T-cell (primary cell): Measurements from ENCODE around the gene CABP4. TPM values are rescaled to one million over a fixed set of nuclear protein-coding genes. Genes with fewer than 3 reads are reported as not detected.

Experiments used
- ATAC-seq, 4 experiments: fragments of 200-7000 bp in 3 of 4; fragments of 150-1000 bp in 1 of 4; cut with Tn5 transposase; replicated peaks in 1 of 4; 1 replicate in 3 of 4; 2 replicates in 1 of 4; pipeline ENCODE4 v1.10.0; 2021; ENCODE audit warnings: moderate library complexity in 3 of 4, mild to moderate bottlenecking in 2 of 4, moderate number of reproducible peaks in 1 of 4
- CTCF ChIA-PET, 2 donors: fragments of 300-600 bp; sonication (Branson Sonifier 250); formaldehyde crosslinking; loops; one replicate each; lab custom pipeline; 2022; ENCODE audit warnings: antibody characterized with exemption in 2 of 2; lab: Charles Lee
- POLR2A ChIA-PET, 2 donors: fragments of 300-600 bp; sonication (Branson Sonifier 250); formaldehyde crosslinking; loops; one replicate each; lab custom pipeline; 2022; ENCODE audit warnings: antibody characterized with exemption in 2 of 2; lab: Charles Lee
- DNase-seq, 35 experiments: peaks; one replicate each; pipeline versions ENCODE4 v3.0.0 to v3.0.0-alpha.2; 2013 to 2023
- H3K27ac ChIP-seq: one replicate; pipeline ENCODE4 v1.5.1; 2013; ENCODE audit warnings: low read length
- H3K27me3 ChIP-seq, 2 experiments: replicated peaks in 1 of 2; 1 replicate in 1 of 2; 2 replicates in 1 of 2; pipeline versions ENCODE4 v1.6.1 to v1.7.0; 2013; ENCODE audit warnings: low read length in 1 of 2, mixed read lengths in 1 of 2; ENCODE audit not compliant: control insufficient read depth in 2 of 2, insufficient read depth in 2 of 2; ENCODE audit errors: extremely low read depth in 1 of 2
- H3K36me3 ChIP-seq, 2 donors: 1 replicate in 1 of 2; 2 replicates in 1 of 2; pipeline versions ENCODE4 v1.6.1 to v1.7.0; 2013; ENCODE audit warnings: low read length in 1 of 2; ENCODE audit not compliant: control insufficient read depth in 2 of 2, insufficient read depth in 1 of 2; ENCODE audit errors: extremely low read depth in 1 of 2
- H3K4me1 ChIP-seq, 2 experiments: 1 replicate in 1 of 2; 2 replicates in 1 of 2; pipeline versions ENCODE4 v1.6.1 to v1.7.0; 2013; ENCODE audit warnings: low read length in 2 of 2, mixed read lengths in 1 of 2; ENCODE audit not compliant: insufficient read depth in 2 of 2, control insufficient read depth in 1 of 2; ENCODE audit errors: extremely low read depth in 1 of 2
- H3K4me3 ChIP-seq, 2 donors: 1 replicate in 1 of 2; 2 replicates in 1 of 2; pipeline versions ENCODE4 v1.5.1 to v1.7.0; 2013; ENCODE audit warnings: mild to moderate bottlenecking in 2 of 2, low read length in 1 of 2, moderate library complexity in 1 of 2; ENCODE audit not compliant: control insufficient read depth in 1 of 2; ENCODE audit errors: extremely low read depth in 1 of 2
- H3K9me3 ChIP-seq: 2 replicates; pipeline ENCODE4 v1.7.0; 2013
- H3K27ac Mint-ChIP-seq, 2 donors: one replicate each; pipeline ENCODE4 v1.8.0; 2020 to 2021; ENCODE audit warnings: mild to moderate bottlenecking in 2 of 2, mixed read lengths in 2 of 2
- H3K27me3 Mint-ChIP-seq, 2 donors: one replicate each; pipeline ENCODE4 v1.8.0; 2021 to 2022; ENCODE audit warnings: mixed read lengths in 2 of 2
- H3K36me3 Mint-ChIP-seq: one replicate; pipeline ENCODE4 v1.8.0; 2021; ENCODE audit warnings: mixed read lengths
- H3K4me1 Mint-ChIP-seq, 3 donors: one replicate each; pipeline ENCODE4 v1.8.0; 2020 to 2022; ENCODE audit warnings: mixed read lengths in 3 of 3, mild to moderate bottlenecking in 1 of 3
- H3K4me3 Mint-ChIP-seq, 3 donors: one replicate each; pipeline ENCODE4 v1.8.0; 2020 to 2022; ENCODE audit warnings: mild to moderate bottlenecking in 3 of 3, mixed read lengths in 3 of 3, moderate library complexity in 3 of 3
- H3K9me3 Mint-ChIP-seq, 3 donors: one replicate each; pipeline ENCODE4 v1.8.0; 2020 to 2022; ENCODE audit warnings: mixed read lengths in 3 of 3
- WGBS: methylation state at CpG from one replicate; pipeline ENCODE4 v1.1.5; 2013; ENCODE audit warnings: missing lambda C conversion rate; ENCODE audit not compliant: insufficient coverage; 5-methylcytosine and 5-hydroxymethylcytosine counted together
- total RNA-seq, 35 experiments: library from RNA in 6 of 35; stranded (reverse) in 6 of 35; fragments of 120-200 nt in 1 of 35; gene quantifications; one replicate each; pipeline versions ENCODE4 v1.2.1 to v1.2.4 and lab custom pipeline; 2013 to 2026

Gene CABP4
- total RNA-seq, 5 donors from 2014 or later (not counting 1 experiment from before 2014, with no cell fraction given) = 3.5 to 16.0 (median 5.6) TPM

GRCh38 chr11:67428052-67429001 lies 26.8 kb upstream of the CABP4 start, which contains the start of gene RPS6KB2:
Gene RPS6KB2 (plus strand): TSS chr11:67428494. CDS start chr11:67428546, 52 bp downstream.
- Mint-ChIP-seq H3K4me3 (peak within 1 kb of the TSS; percentile 94 to 98 (median 97)), H3K36me3 (peaks cover 9% of the 10 kb centered on the region), H3K9me3 (no peaks in the 10 kb centered on the region), H3K27me3 (no peaks in the 10 kb centered on the region), H3K4me1 (peaks cover 47 to 59% (median 48%) of the 10 kb centered on the region in 3 donors), H3K27ac (peak within 1 kb of the TSS; percentile 96 to 98)
- Histone ChIP-seq H3K27ac (peak within 1 kb of the TSS; percentile 81), H3K27me3 (no peaks in the 10 kb centered on the region), H3K9me3 (no peaks in the 10 kb centered on the region), H3K4me1 (peaks cover 9 to 64% of the 10 kb centered on the region in 2 experiments), H3K4me3 (peak within 1 kb of the TSS; percentile 66 to 99), H3K36me3 (peaks cover 19 to 26% of the 10 kb centered on the region in 2 donors)
- POLR2A ChIA-PET = interaction anchor here in 1 of 2 donors (0.6 kb wide), 1 partner anchor 9 kb away, joined by 3 read pairs; no protein-coding TSS in a partner anchor
- ATAC-seq (peak; percentile 80 to 86 (median 85)), DNase-seq (peak; percentile 95 to 100 (median 99))
- CTCF ChIA-PET = interaction anchor here in 1 of 2 donors (0.7 to 2.7 kb wide), 3 partner anchors 9 to 27 kb away, joined by 3 to 9 read pairs (median 7); partner anchors contain the start of genes PPP1CA and PTPRCAP
- WGBS = under 1% methylated on average over 55 of the region's 68 CpGs

DNA sequence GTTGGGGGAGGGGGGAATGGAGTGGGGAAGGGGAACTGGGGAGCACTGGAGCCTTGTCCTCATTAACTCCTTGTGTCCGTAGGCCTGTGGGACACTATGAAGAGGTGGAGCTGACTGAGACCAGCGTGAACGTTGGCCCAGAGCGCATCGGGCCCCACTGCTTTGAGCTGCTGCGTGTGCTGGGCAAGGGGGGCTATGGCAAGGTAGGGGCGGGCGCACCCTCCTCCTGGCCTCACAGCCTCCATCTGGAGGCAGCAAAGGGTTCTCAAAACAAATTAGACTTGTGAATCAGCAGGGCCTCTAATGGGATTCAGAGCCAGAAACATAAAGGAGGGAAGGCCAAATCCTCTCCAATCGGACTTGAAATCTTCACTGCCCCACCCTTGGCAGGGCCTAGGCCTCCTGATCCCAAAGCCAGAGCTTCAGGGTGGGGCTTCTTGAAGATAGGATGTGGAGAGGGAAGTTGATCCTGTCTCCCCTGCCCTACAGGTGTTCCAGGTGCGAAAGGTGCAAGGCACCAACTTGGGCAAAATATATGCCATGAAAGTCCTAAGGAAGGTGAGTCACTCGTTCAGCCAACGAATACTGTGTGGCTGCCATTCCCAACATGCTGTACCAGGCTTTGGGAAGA lies 26.0 kb upstream of the CABP4 start:
- no peaks in the 10 kb centered on the region for H3K9me3 ChIP-seq
- H3K4me3 ChIP-seq = peak overlapping the region; percentile 66 to 99
- H3K36me3 ChIP-seq = peaks cover 20 to 34% of the 10 kb centered on the region in 2 donors
- ChIA-PET CTCF (interaction anchor here (0.6 to 2.7 kb wide), 5 partner anchors 8 to 1455 kb away, joined by 3 to 9 read pairs (median 7); partner anchors contain the start of genes PPP1CA (in 1 of the 2) and PTPRCAP (in 1 of the 2)), POLR2A (interaction anchor here in 1 of 2 donors (0.6 kb wide), 3 partner anchors 10 to 195 kb away, joined by 3 to 4 read pairs (median 3); no protein-coding TSS in a partner anchor)
- Mint-ChIP-seq H3K27me3 (no peaks in the 10 kb centered on the region), H3K9me3 (no peaks in the 10 kb centered on the region), H3K4me3 (peak overlapping the region; percentile 94 to 98 (median 97)), H3K27ac (peak overlapping the region; percentile 85 to 98), H3K36me3 (peaks cover 9% of the 10 kb centered on the region), H3K4me1 (peaks cover 53 to 67% (median 54%) of the 10 kb centered on the region in 3 donors)
- WGBS = 40% methylated on average over 11 of the region's 12 CpGs
- peak overlapping the region; percentile 81 for H3K27ac ChIP-seq
- ATAC-seq = no peak
- H3K27me3 ChIP-seq = no peaks in the 10 kb centered on the region
- peaks cover 14 to 72% of the 10 kb centered on the region in 2 experiments for H3K4me1 ChIP-seq
- DNase-seq = peak in 1 of 35 experiments; percentile 2

DNA sequence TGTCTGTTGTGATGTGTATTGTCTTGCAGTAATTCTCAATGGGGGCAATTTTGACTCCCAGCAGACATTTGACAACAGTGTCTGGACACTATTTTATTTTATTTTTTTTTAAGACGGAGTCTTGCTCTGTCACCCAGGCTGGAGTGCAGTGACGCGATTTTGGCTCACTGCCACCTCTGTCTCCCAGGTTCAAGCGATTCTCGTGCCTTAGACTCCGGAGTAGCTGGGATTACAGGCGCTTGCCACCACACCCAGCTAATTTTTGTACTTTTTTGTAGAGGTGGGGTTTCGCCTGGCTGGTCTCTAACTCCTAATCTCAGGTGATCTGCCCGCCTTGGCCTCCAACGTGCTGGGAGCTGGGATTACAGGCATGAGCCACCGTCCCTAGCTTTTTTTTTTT lies 25.4 kb upstream of the CABP4 start:
- ATAC-seq (no peak), DNase-seq (no peak)
- Histone ChIP-seq H3K4me1 (peaks cover 20 to 73% of the 10 kb centered on the region in 2 experiments), H3K4me3 (no peak overlapping the region), H3K27ac (no peak overlapping the region), H3K27me3 (no peaks in the 10 kb centered on the region), H3K9me3 (no peaks in the 10 kb centered on the region), H3K36me3 (peaks cover 20 to 40% of the 10 kb centered on the region in 2 donors)
- POLR2A ChIA-PET = interaction anchor here in 1 of 2 donors (0.6 kb wide), 2 partner anchors 14 to 196 kb away, joined by 3 to 4 read pairs; no protein-coding TSS in a partner anchor
- peaks cover 49 to 69% (median 59%) of the 10 kb centered on the region in 3 donors for H3K4me1 Mint-ChIP-seq
- 95% methylated on average over 3 of the region's 11 CpGs for WGBS
- peak overlapping the region; percentile 56 to 98 (median 97) for H3K4me3 Mint-ChIP-seq
- H3K36me3 Mint-ChIP-seq = peaks cover 9% of the 10 kb centered on the region
- H3K27ac Mint-ChIP-seq = peak overlapping the region in 1 of 2 donors; percentile 98
- H3K27me3 Mint-ChIP-seq = no peaks in the 10 kb centered on the region
- no peaks in the 10 kb centered on the region for H3K9me3 Mint-ChIP-seq
- CTCF ChIA-PET = interaction anchor here (0.6 to 2.7 kb wide), 4 partner anchors 9 to 1456 kb away, joined by 3 to 8 read pairs (median 5); partner anchors contain the start of gene PPP1CA (in 1 of the 2)

- POLR2A ChIA-PET = interaction anchor here in 1 of 2 donors (0.7 kb wide), 1 partner anchor 200 kb away, joined by 9 read pairs; no protein-coding TSS in a partner anchor
- H3K27me3 ChIP-seq = no peaks in the 10 kb centered on the region
- CTCF ChIA-PET = interaction anchor here in 1 of 2 donors (0.6 to 1.5 kb wide), 3 partner anchors 12 to 34 kb away, joined by 3 read pairs; partner anchors contain the start of genes CORO1B and PPP1CA
- WGBS = 92% methylated on average over 14 of the region's 24 CpGs
- peaks cover 28 to 89% of the 10 kb centered on the region in 2 experiments for H3K4me1 ChIP-seq
- no peaks in the 10 kb centered on the region for H3K9me3 Mint-ChIP-seq
- ATAC-seq (no peak), DNase-seq (no peak)
- H3K4me3 ChIP-seq = no peak overlapping the region
- H3K27ac Mint-ChIP-seq = peak overlapping the region; percentile 81 to 83
- peaks cover 56 to 78% (median 64%) of the 10 kb centered on the region in 3 donors for H3K4me1 Mint-ChIP-seq
- no peaks in the 10 kb centered on the region for H3K9me3 ChIP-seq
- H3K27me3 Mint-ChIP-seq = no peaks in the 10 kb centered on the region
- no peak overlapping the region for H3K27ac ChIP-seq
- H3K4me3 Mint-ChIP-seq = peak overlapping the region in 2 of 3 donors; percentile 21 to 53
- H3K36me3 Mint-ChIP-seq = peaks cover 12% of the 10 kb centered on the region
- H3K36me3 ChIP-seq = peaks cover 20 to 56% of the 10 kb centered on the region in 2 donors
Observed at GRCh38 chr11:67431346-67432249, 23.6 kb upstream of the CABP4 start.

- H3K9me3 Mint-ChIP-seq = no peaks in the 10 kb centered on the region
- peak overlapping the region; percentile 85 to 89 for H3K27ac Mint-ChIP-seq
- H3K36me3 ChIP-seq = peaks cover 20 to 57% of the 10 kb centered on the region in 2 donors
- CTCF ChIA-PET = interaction anchor here (0.6 to 1.1 kb wide), 3 partner anchors 10 to 359 kb away, joined by 3 to 5 read pairs (median 3); partner anchors contain the start of gene CORO1B (in 1 of the 2)
- peaks cover 55 to 74% (median 58%) of the 10 kb centered on the region in 3 donors for H3K4me1 Mint-ChIP-seq
- no peaks in the 10 kb centered on the region for H3K27me3 Mint-ChIP-seq
- no peak overlapping the region for H3K4me3 ChIP-seq
- H3K9me3 ChIP-seq = no peaks in the 10 kb centered on the region
- WGBS = 89% methylated on average over 9 of the region's 22 CpGs
- peak overlapping the region in 2 of 3 donors; percentile 34 to 99 for H3K4me3 Mint-ChIP-seq
- peaks cover 27 to 83% of the 10 kb centered on the region in 2 experiments for H3K4me1 ChIP-seq
- POLR2A ChIA-PET = no interaction called here
- peak overlapping the region; percentile 52 for H3K27ac ChIP-seq
- ATAC-seq (no peak), DNase-seq (no peak)
- H3K27me3 ChIP-seq = no peaks in the 10 kb centered on the region
- peaks cover 12% of the 10 kb centered on the region for H3K36me3 Mint-ChIP-seq
Observed at GRCh38 chr11:67432655-67433349, 22.4 kb upstream of the CABP4 start.
